ENCODE measurements around the gene USP54.

USP54 gene

GRCh38 chr10:73614720-73615119 is 23.6 kb upstream of the USP54 start:
- no peak for TF ChIP-seq CTCF (IDR thresholded peaks at IDR 0.05; ENCODE audit: borderline replicate concordance, control extremely low read depth, extremely low read depth, insufficient read depth, missing control alignments)
- in situ Hi-C loops (cut with MboI; ENCODE audit: low sequenced_read_pairs, unreplicated experiment): no loop called here

GRCh38 chr10:73609116-73609515 is 18.0 kb upstream of the USP54 start:
- no peak for DNase-seq (ENCODE audit: low spot score)
- in situ Hi-C loops (cut with MboI; ENCODE audit: low sequenced_read_pairs, unreplicated experiment): no loop called here
- TF ChIP-seq CTCF (IDR thresholded peaks at IDR 0.05; ENCODE audit: borderline replicate concordance, control extremely low read depth, extremely low read depth, insufficient read depth, missing control alignments): no peak

More at GRCh38 chr10:73614720-73615119, 23.6 kb upstream of the USP54 start:
- no peak for DNase-seq (ENCODE audit: low spot score)

- TF ChIP-seq CTCF (IDR thresholded peaks at IDR 0.05; ENCODE audit: borderline replicate concordance, control extremely low read depth, extremely low read depth, insufficient read depth, missing control alignments): no peak
- in situ Hi-C loops (cut with MboI; ENCODE audit: low sequenced_read_pairs, unreplicated experiment): no loop called here
- no peak for DNase-seq (ENCODE audit: low spot score)
These were observed 10.4 kb upstream of the USP54 start for GRCh38 chr10:73601486-73601921.

GRCh38 chr10:73597346-73597745 is 6.2 kb upstream of the USP54 start:
- in situ Hi-C loops (cut with MboI; ENCODE audit: low sequenced_read_pairs, unreplicated experiment): no loop called here
- no peak for DNase-seq (ENCODE audit: low spot score)
- TF ChIP-seq CTCF (IDR thresholded peaks at IDR 0.05; ENCODE audit: borderline replicate concordance, control extremely low read depth, extremely low read depth, insufficient read depth, missing control alignments): no peak

GRCh38 chr10:73593812-73594211 is 2.7 kb upstream of the USP54 start:
- DNase-seq (ENCODE audit: low spot score): no peak
- TF ChIP-seq CTCF (IDR thresholded peaks at IDR 0.05; ENCODE audit: borderline replicate concordance, control extremely low read depth, extremely low read depth, insufficient read depth, missing control alignments): no peak
- in situ Hi-C loops (cut with MboI; ENCODE audit: low sequenced_read_pairs, unreplicated experiment): no loop called here

- TF ChIP-seq CTCF (IDR thresholded peaks at IDR 0.05; ENCODE audit: borderline replicate concordance, control extremely low read depth, extremely low read depth, insufficient read depth, missing control alignments): no peak
- in situ Hi-C loops (cut with MboI; ENCODE audit: low sequenced_read_pairs, unreplicated experiment): no loop called here
- no peak for DNase-seq (ENCODE audit: low spot score)
These were observed 2.0 kb upstream of the USP54 start for GRCh38 chr10:73593110-73593509.
